GM21526 (cell line): ENCODE measurements around the gene ZKSCAN7.
"Not testable (repeated sequence)": the region's sequence is repeated elsewhere in the genome, so short reads cannot be mapped to it uniquely, and the experiment has no call there.

Experiments
- ATAC-seq: cut with Tn5 transposase; IDR thresholded peaks from one replicate; pipeline ENCODE4 v1.9.1; 2021; ENCODE audit warnings: moderate library complexity; ENCODE audit not compliant: unreplicated experiment, low FRiP score

ZKSCAN7 gene

GRCh38 chr3:44554626-44555592, at the start of gene ZKSCAN7:
Gene ZKSCAN7, plus strand, starts transcription at chr3:44555193. Its CDS starts 1,855 bp downstream, at chr3:44557048.
- peak; percentile 76 for ATAC-seq

- ATAC-seq = no peak
Observed at GRCh38 chr3:44506556-44506955, 48.4 kb upstream of the ZKSCAN7 start.

- no peak for ATAC-seq
Observed at GRCh38 chr3:44506961-44507360, 48.0 kb upstream of the ZKSCAN7 start.

- no peak for ATAC-seq
Observed at GRCh38 chr3:44509393-44509921, 45.5 kb upstream of the ZKSCAN7 start.

GRCh38 chr3:44510000-44510368, 45.0 kb upstream of the ZKSCAN7 start:
- ATAC-seq = peak; percentile 42

- ATAC-seq = no peak
Observed at GRCh38 chr3:44511238-44511566, 43.8 kb upstream of the ZKSCAN7 start.

GRCh38 chr3:44513513-44513912, 41.5 kb upstream of the ZKSCAN7 start:
- ATAC-seq = no peak

- ATAC-seq = no peak
Observed at GRCh38 chr3:44516230-44516629, 38.8 kb upstream of the ZKSCAN7 start.

- ATAC-seq = no peak
Observed at GRCh38 chr3:44518782-44519156, 36.2 kb upstream of the ZKSCAN7 start.

GRCh38 chr3:44521721-44522120, 33.3 kb upstream of the ZKSCAN7 start:
- no peak for ATAC-seq

GRCh38 chr3:44522494-44522933, 32.5 kb upstream of the ZKSCAN7 start:
- no peak for ATAC-seq

GRCh38 chr3:44525060-44525459, 29.9 kb upstream of the ZKSCAN7 start:
- no peak for ATAC-seq

- ATAC-seq = no peak
Observed at GRCh38 chr3:44529927-44530326, 25.1 kb upstream of the ZKSCAN7 start.

- no peak for ATAC-seq
Observed at GRCh38 chr3:44530911-44531310, 24.1 kb upstream of the ZKSCAN7 start.

GRCh38 chr3:44534659-44535058, 20.3 kb upstream of the ZKSCAN7 start:
- ATAC-seq = not testable (repeated sequence)

GRCh38 chr3:44535364-44535763, 19.6 kb upstream of the ZKSCAN7 start:
- ATAC-seq = no peak

GRCh38 chr3:44544811-44545210, 10.2 kb upstream of the ZKSCAN7 start:
- ATAC-seq = not testable (repeated sequence)

GRCh38 chr3:44555723-44556122, 730 bp downstream of the ZKSCAN7 start:
- no peak for ATAC-seq

- ATAC-seq = no peak
Observed at GRCh38 chr3:44557074-44557473, 2.1 kb downstream of the ZKSCAN7 start.

- no peak for ATAC-seq
Observed at GRCh38 chr3:44561076-44561475, 6.1 kb downstream of the ZKSCAN7 start.

GRCh38 chr3:44562147-44562546, 7.2 kb downstream of the ZKSCAN7 start:
- no peak for ATAC-seq

GRCh38 chr3:44568561-44568960, 13.6 kb downstream of the ZKSCAN7 start:
- ATAC-seq = no peak
